Cardiac fibroblast (primary cell): ENCODE data around the gene NANOG.
"Not testable (repeated sequence)": the region's sequence is repeated elsewhere in the genome, so short reads cannot be mapped to it uniquely, and the experiment has no call there.

Experiments used
- DNase-seq, 2 donors: peaks; one replicate each; pipeline versions ENCODE4 v3.0.0 to v3.0.0-alpha.2; 2010; ENCODE audit warnings: low read depth in 2 of 2
- H3K4me3 ChIP-seq, 2 donors: replicated peaks in 1 of 2; 1 replicate in 1 of 2; 2 replicates in 1 of 2; pipeline ENCODE4 v1.5.1; 2011; ENCODE audit warnings: low read depth in 2 of 2, low read length in 2 of 2, mild to moderate bottlenecking in 2 of 2, moderate library complexity in 1 of 2
- CTCF ChIP-seq: IDR thresholded peaks from one replicate; pipeline ENCODE4 v1.5.1; 2011; ENCODE audit warnings: low read depth, mild to moderate bottlenecking, low read length, inconsistent platforms

NANOG gene

DNA sequence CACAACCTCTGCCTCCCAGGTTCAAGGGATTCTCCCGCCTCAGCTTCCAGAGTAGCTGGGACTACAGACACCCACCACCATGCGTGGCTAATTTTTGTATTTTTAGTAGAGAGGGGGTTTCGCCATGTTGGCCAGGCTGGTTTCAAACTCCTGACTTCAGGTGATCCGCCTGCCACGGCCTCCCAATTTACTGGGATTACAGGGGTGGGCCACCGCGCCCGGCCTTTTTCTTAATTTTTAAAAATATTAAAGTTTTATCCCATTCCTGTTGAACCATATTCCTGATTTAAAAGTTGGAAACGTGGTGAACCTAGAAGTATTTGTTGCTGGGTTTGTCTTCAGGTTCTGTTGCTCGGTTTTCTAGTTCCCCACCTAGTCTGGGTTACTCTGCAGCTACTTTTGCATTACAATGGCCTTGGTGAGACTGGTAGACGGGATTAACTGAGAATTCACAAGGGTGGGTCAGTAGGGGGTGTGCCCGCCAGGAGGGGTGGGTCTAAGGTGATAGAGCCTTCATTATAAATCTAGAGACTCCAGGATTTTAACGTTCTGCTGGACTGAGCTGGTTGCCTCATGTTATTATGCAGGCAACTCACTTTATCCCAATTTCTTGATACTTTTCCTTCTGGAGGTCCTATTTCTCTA, at the start of gene NANOG:
NANOG (plus strand) TSS at position 519 of the 645 bp plus-strand sequence. CDS start 213 bp downstream, outside the sequence.
- H3K4me3 ChIP-seq, DNase-seq: not testable (repeated sequence)

- no peak for DNase-seq
- TF ChIP-seq CTCF: no peak
- no peak within 1 kb of the TSS for H3K4me3 ChIP-seq
Measured at GRCh38 chr12:7747246-7747645, 42.0 kb upstream of the NANOG start, which contains the start of gene CLEC4C. TSS of gene CLEC4C (minus strand) at chr12:7747375. CDS start at chr12:7747348, 27 bp downstream.

DNA sequence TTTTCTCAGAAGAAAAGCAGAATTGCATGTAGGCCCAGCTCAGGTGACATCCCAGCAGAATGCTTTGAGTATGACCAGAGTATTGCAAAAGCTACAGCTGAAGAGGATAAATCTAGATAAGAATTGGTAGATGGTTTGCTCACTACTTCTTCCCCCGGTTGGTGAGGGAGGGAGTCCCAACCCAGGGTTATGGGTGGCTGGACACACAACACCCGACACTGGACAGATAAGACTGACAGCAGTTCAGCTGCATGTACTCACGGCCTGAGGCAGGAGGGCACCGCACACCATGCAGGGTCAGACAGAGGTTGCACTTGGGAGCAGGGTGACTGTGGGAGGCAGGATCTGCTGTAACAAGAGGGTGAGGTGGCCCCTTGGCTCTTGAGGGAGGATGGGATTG, 40.4 kb upstream of the NANOG start:
- no peak overlapping the region for H3K4me3 ChIP-seq
- no peak for TF ChIP-seq CTCF
- no peak for DNase-seq

DNA sequence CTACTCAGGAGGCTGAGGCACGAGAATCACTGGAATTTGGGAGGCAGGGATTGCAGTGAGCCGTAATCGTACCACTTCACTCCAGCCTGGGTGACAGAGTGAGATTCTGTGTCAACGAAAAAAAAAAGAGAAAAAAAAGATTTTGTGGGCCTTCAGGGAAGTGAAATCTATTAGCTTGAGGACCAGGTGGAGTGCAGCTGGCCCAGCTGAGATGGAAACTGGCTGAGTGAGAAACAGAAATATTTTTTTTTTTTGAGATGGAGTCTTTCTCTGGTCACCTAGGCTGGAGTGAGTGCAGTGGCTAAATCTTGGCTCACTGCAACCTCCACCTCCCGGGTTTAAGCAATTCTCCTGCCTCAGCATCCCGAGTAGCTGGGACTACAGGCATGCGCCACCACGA, 39.8 kb upstream of the NANOG start:
- TF ChIP-seq CTCF: no peak

GRCh38 chr12:7750350-7750749, 38.9 kb upstream of the NANOG start:
- H3K4me3 ChIP-seq: no peak overlapping the region
- DNase-seq: no peak
- no peak for TF ChIP-seq CTCF

More for the DNA sequence above, 39.8 kb upstream of the NANOG start:
- no peak for DNase-seq
- H3K4me3 ChIP-seq: no peak overlapping the region

- H3K4me3 ChIP-seq: no peak overlapping the region
- no peak for DNase-seq
- no peak for TF ChIP-seq CTCF
Measured at GRCh38 chr12:7751394-7751793, 37.8 kb upstream of the NANOG start.

GRCh38 chr12:7751941-7752922, 37.0 kb upstream of the NANOG start:
- not testable (repeated sequence) for H3K4me3 ChIP-seq, DNase-seq

GRCh38 chr12:7755668-7756067, 33.5 kb upstream of the NANOG start:
- not testable (repeated sequence) for H3K4me3 ChIP-seq, DNase-seq
